GM12878 (cell line): ENCODE results near the gene DBR1. TPM values are rescaled to one million over a fixed set of nuclear protein-coding genes. Genes with fewer than 3 reads are reported as not detected.

ENCODE experiments used
- ATAC-seq: fragments of 200-7000 bp; cut with Tn5 transposase; 3 replicates; pipeline ENCODE4 v1.9.1; 2020; ENCODE audit warnings: mild to moderate bottlenecking, moderate library complexity
- BruUV-seq: library from RNA; stranded (reverse); fragments of 400-500 nt; replicated peaks from 2 replicates; lab custom pipeline; 2021; lab: Mats Ljungman, UMichigan
- CTCF ChIA-PET: fragments of 300-600 bp; sonication (Branson Sonifier 250); formaldehyde crosslinking; extraction: SDS; loops from one replicate; lab custom pipeline; 2021; ENCODE audit warnings: inconsistent platforms; lab: Yijun Ruan, JAX
- POLR2A ChIA-PET: fragments of 350-600 bp; formaldehyde crosslinking; extraction: SDS; loops from one replicate; lab custom pipeline; 2021; ENCODE audit warnings: inconsistent platforms; lab: Charles Lee
- RAD21 ChIA-PET: fragments of 300-600 bp; sonication (Branson Sonifier 250); formaldehyde crosslinking; loops from one replicate; lab custom pipeline; 2023; ENCODE audit warnings: antibody characterized with exemption; ENCODE audit not compliant: unreplicated experiment; lab: Charles Lee
- SMC1A ChIA-PET: fragments of 300-600 bp; sonication (Branson Sonifier 250); formaldehyde crosslinking; loops from one replicate; lab custom pipeline; 2023; ENCODE audit not compliant: unreplicated experiment, uncharacterized antibody; lab: Charles Lee
- DNase-seq: peaks from one replicate; pipeline ENCODE4 v3.0.0-alpha.2; 2011; ENCODE audit warnings: low read depth, low spot score
- FAIRE-seq: peaks from 3 replicates; lab custom pipeline; 2011; peaks lifted over from hg19 to GRCh38; lab: Jason Lieb, UNC
- H2AFZ ChIP-seq: 2 replicates; pipeline ENCODE4 v1.6.0; 2011; ENCODE audit warnings: low read depth, low read length, control low read depth; ENCODE audit not compliant: control insufficient read depth
- H3K27ac ChIP-seq: 2 replicates; pipeline ENCODE4 v1.5.1; 2011; ENCODE audit warnings: control low read depth; ENCODE audit not compliant: control insufficient read depth, insufficient read depth
- H3K27me3 ChIP-seq, 2 experiments: replicated peaks in 1 of 2; 2 replicates each; pipeline versions ENCODE4 v1.6.0 to v1.6.1; 2011; ENCODE audit warnings: low read length in 1 of 2; ENCODE audit not compliant: control insufficient read depth in 2 of 2, insufficient read depth in 2 of 2
- H3K36me3 ChIP-seq, 2 experiments: 2 replicates each; pipeline ENCODE4 v1.5.1; 2011; ENCODE audit warnings: low read length in 1 of 2; ENCODE audit not compliant: control insufficient read depth in 2 of 2, insufficient read depth in 2 of 2
- H3K4me1 ChIP-seq: 2 replicates; pipeline ENCODE4 v1.6.1; 2011; ENCODE audit warnings: mild to moderate bottlenecking, low read length, moderate library complexity, mixed read lengths; ENCODE audit not compliant: control insufficient read depth, insufficient read depth
- H3K4me2 ChIP-seq: 2 replicates; pipeline ENCODE4 v1.6.0; 2011; ENCODE audit warnings: control low read depth; ENCODE audit not compliant: control insufficient read depth, insufficient read depth
- H3K4me3 ChIP-seq: fragments of 200-600 bp; sonication (generic); 2 replicates; pipeline ENCODE4 v1.5.1; 2016
- H3K79me2 ChIP-seq: 2 replicates; pipeline ENCODE4 v1.6.0; 2011; ENCODE audit warnings: low read length; ENCODE audit not compliant: control insufficient read depth, insufficient read depth
- H3K9ac ChIP-seq: 2 replicates; pipeline ENCODE4 v1.8.0; 2011; ENCODE audit warnings: low read length, control low read depth, mixed read lengths; ENCODE audit not compliant: control insufficient read depth, insufficient read depth
- H3K9me3 ChIP-seq: replicated peaks from 3 replicates; pipeline ENCODE4 v1.5.1; 2011; ENCODE audit warnings: mild to moderate bottlenecking, low read length; ENCODE audit not compliant: control insufficient read depth, insufficient read depth
- H4K20me1 ChIP-seq: 2 replicates; pipeline ENCODE4 v1.6.0; 2011; ENCODE audit not compliant: control insufficient read depth, insufficient read depth
- CBX5 ChIP-seq: sonication (generic); IDR thresholded peaks from 2 replicates; pipeline ENCODE4 v1.6.1; 2016; ENCODE audit warnings: low read depth, moderate library complexity, mild to moderate bottlenecking, inconsistent platforms
- GATAD2B ChIP-seq: fragments of 450-650 bp; conservative IDR thresholded peaks from 2 replicates; pipeline ENCODE4 v1.6.1; 2017; ENCODE audit warnings: low read depth, mild to moderate bottlenecking, moderate library complexity
- HDAC6 ChIP-seq: fragments of 200-600 bp; sonication (generic); IDR thresholded peaks from one replicate; pipeline ENCODE4 v1.8.0; 2017; ENCODE audit warnings: antibody characterized with exemption; ENCODE audit not compliant: unreplicated experiment
- KAT2A ChIP-seq: conservative IDR thresholded peaks from 2 replicates; pipeline ENCODE4 v1.6.1; 2011; ENCODE audit warnings: low read depth, low read length; ENCODE audit not compliant: control insufficient read depth
- NFIC ChIP-seq: IDR thresholded peaks from 2 replicates; pipeline ENCODE4 v1.6.1; 2012; ENCODE audit warnings: low read depth, mild to moderate bottlenecking, inconsistent platforms, low read length, moderate library complexity
- NFXL1 ChIP-seq: fragments of 450-650 bp; IDR thresholded peaks from 2 replicates; pipeline ENCODE4 v1.6.1; 2017; ENCODE audit warnings: antibody characterized with exemption, mild to moderate bottlenecking, borderline replicate concordance
- POLR2AphosphoS2 ChIP-seq: IDR thresholded peaks from 2 replicates; pipeline ENCODE4 v1.6.1; 2011; ENCODE audit warnings: low read depth, mild to moderate bottlenecking, low read length, improper control_type of control experiment, moderate library complexity
- SMC3 ChIP-seq: IDR thresholded peaks from 2 replicates; pipeline ENCODE4 v1.6.1; 2011; ENCODE audit warnings: low read length, improper control_type of control experiment, borderline replicate concordance
- SP1 ChIP-seq: IDR thresholded peaks from one replicate; pipeline ENCODE4 v1.6.1; 2011; ENCODE audit warnings: low read depth, low read length
- SUPT20H ChIP-seq: IDR thresholded peaks from 2 replicates; pipeline ENCODE4 v1.6.1; 2011; ENCODE audit warnings: low read depth, mild to moderate bottlenecking, low read length, moderate library complexity, borderline replicate concordance; ENCODE audit not compliant: control insufficient read depth
- WRNIP1 ChIP-seq: IDR thresholded peaks from 2 replicates; pipeline ENCODE4 v1.6.1; 2011; ENCODE audit warnings: low read depth, low read length, improper control_type of control experiment, borderline replicate concordance
- ZZZ3 ChIP-seq: IDR thresholded peaks from 2 replicates; pipeline ENCODE4 v1.6.1; 2011; ENCODE audit warnings: low read depth; ENCODE audit not compliant: control insufficient read depth, insufficient read length
- WGBS: methylation state at CpG from one replicate; pipeline ENCODE4 v1.1.6; 2016; ENCODE audit warnings: low lambda C conversion rate; ENCODE audit not compliant: insufficient replicate concordance, insufficient coverage; ENCODE audit errors: missing lambda C conversion rate; 5-methylcytosine and 5-hydroxymethylcytosine counted together
- in situ Hi-C: fragments of 300-500 bp; cut with MboI; formaldehyde crosslinking; loops from 9 replicates; pipeline ENCODE4 v1.14.3; 2018; ENCODE audit warnings: mixed read lengths
- intact Hi-C: fragments of 100-400 bp; cut with micrococcal nuclease; formaldehyde crosslinking; loops from one replicate; pipeline ENCODE4 v1.14.2; 2022; ENCODE audit not compliant: unreplicated experiment
- polyA plus RNA-seq, 11 experiments: library from polyadenylated mRNA; depleted of rRNA in 4 of 11; unstranded in 6 of 11; stranded (reverse) in 5 of 11; fragments of >200 nt; fragmentation: Nextera tagmentation in 4 of 11; fragmentation: Illumina TruSeq in 1 of 11; extraction: Ambion mirVana in 4 of 11; extraction: Trizol in 1 of 11; gene quantifications; 1 replicate in 1 of 11; 2 replicates in 10 of 11; pipeline versions ENCODE4 v1.2.1 to v1.2.3, GENCODE V29; 2011 to 2016; ENCODE audit warnings: inconsistent platforms in 2 of 11, missing spikeins in 2 of 11, low read depth in 1 of 11
- total RNA-seq, 4 experiments: library from RNA; depleted of rRNA in 3 of 4; stranded (reverse); fragments of >200 nt in 3 of 4; fragmentation: Illumina TruSeq in 1 of 4; extraction: Trizol in 1 of 4; gene quantifications; 2 replicates each; pipeline versions ENCODE4 v1.2.1 to v1.2.3, GENCODE V29; 2013 to 2021
- TF ChIP-seq, protein P1 (sequence below): IDR thresholded peaks from 2 replicates; pipeline ENCODE4 v1.6.1; 2012; ENCODE audit warnings: low read depth, low read length, improper control_type of control experiment
- TF ChIP-seq, protein P2 (sequence below): fragments of 450-650 bp; formaldehyde crosslinking; IDR thresholded peaks from 2 replicates; pipeline ENCODE4 v1.4.0; 2022; ENCODE audit warnings: mild to moderate bottlenecking, moderate library complexity
- TF ChIP-seq, protein P3 (sequence below): fragments of 450-650 bp; IDR thresholded peaks from 2 replicates; pipeline ENCODE4 v1.6.1; 2017; ENCODE audit warnings: mild to moderate bottlenecking, low read depth, inconsistent platforms; ENCODE audit not compliant: poor library complexity, severe bottlenecking

Gene DBR1
- total and polyA plus RNA-seq, 10 of the 15 experiments (the other 5 are each of a cell fraction or from before 2014, with no cell fraction given), result 4.1 to 17.3 (median 15.8) TPM

DNA sequence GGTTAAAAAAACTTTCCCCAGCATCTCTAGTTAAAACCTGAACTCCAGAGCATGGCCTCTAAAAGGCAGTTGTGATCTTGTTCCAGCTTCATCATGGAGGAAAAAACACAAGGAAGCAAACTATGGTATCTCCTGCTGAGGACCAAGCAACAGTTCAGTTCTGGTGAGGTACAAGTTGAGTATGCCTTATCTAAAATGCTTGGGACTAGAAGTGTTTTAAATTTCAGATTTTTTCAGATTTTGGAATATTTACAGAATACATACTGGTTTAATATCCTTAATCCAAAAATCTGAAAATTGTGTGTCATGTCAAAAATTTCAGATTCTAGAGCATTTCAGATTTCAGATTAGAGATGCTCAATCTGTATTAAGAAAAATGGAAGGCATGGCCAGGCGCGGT is 9.7 kb downstream of the DBR1 start (continued):
- TF ChIP-seq WRNIP1 (no peak), HDAC6 (no peak), KAT2A (no peak)
- TF ChIP-seq, protein P1, sequence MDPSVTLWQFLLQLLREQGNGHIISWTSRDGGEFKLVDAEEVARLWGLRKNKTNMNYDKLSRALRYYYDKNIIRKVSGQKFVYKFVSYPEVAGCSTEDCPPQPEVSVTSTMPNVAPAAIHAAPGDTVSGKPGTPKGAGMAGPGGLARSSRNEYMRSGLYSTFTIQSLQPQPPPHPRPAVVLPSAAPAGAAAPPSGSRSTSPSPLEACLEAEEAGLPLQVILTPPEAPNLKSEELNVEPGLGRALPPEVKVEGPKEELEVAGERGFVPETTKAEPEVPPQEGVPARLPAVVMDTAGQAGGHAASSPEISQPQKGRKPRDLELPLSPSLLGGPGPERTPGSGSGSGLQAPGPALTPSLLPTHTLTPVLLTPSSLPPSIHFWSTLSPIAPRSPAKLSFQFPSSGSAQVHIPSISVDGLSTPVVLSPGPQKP, result no peak

DNA sequence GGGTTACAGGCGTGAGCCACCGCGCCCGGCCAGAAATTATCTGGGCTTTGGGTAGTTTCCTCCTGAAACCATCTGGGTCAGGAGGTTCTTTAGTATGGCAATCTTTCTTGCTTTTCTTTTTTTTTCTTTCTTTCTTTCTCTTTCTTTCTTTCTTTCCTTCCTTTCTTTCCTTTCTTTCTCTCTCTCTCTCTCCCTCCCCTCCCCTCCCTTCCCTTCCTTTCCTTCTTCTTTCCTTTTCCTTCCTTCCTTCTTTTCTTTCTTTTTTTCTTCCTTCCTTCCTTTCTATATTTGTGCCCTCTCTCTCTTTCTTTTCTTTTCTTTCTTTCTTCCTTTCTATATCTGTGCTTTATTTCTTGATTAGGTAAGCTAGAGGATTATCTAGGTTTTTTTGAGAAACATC is 17.0 kb downstream of the DBR1 start:
- SMC1A ChIA-PET, result interaction anchor here (0.6 kb wide), 1 partner anchor 22 kb away, joined by 3 read pairs; no protein-coding TSS in a partner anchor
- POLR2A ChIA-PET, result no interaction called here
- no peak for TF ChIP-seq GATAD2B
- no peak for TF ChIP-seq CBX5
- TF ChIP-seq SP1, result no peak
- no peak for TF ChIP-seq NFIC
- no peak for TF ChIP-seq SUPT20H
- TF ChIP-seq SMC3, result no peak
- TF ChIP-seq, protein P2, sequence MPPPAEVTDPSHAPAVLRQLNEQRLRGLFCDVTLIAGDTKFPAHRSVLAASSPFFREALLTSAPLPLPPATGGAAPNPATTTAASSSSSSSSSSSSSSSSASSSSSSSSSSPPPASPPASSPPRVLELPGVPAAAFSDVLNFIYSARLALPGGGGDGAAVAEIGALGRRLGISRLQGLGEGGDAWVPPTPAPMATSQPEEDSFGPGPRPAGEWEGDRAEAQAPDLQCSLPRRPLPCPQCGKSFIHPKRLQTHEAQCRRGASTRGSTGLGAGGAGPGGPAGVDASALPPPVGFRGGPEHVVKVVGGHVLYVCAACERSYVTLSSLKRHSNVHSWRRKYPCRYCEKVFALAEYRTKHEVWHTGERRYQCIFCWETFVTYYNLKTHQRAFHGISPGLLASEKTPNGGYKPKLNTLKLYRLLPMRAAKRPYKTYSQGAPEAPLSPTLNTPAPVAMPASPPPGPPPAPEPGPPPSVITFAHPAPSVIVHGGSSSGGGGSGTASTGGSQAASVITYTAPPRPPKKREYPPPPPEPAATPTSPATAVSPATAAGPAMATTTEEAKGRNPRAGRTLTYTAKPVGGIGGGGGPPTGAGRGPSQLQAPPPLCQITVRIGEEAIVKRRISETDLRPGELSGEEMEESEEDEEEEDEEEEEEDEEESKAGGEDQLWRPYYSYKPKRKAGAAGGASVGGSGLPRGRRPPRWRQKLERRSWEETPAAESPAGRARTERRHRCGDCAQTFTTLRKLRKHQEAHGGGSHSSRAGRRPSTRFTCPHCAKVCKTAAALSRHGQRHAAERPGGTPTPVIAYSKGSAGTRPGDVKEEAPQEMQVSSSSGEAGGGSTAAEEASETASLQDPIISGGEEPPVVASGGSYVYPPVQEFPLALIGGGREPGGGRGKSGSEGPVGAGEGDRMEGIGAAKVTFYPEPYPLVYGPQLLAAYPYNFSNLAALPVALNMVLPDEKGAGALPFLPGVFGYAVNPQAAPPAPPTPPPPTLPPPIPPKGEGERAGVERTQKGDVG (CRISPR knock-in tag), result no peak
- TF ChIP-seq, protein P3, sequence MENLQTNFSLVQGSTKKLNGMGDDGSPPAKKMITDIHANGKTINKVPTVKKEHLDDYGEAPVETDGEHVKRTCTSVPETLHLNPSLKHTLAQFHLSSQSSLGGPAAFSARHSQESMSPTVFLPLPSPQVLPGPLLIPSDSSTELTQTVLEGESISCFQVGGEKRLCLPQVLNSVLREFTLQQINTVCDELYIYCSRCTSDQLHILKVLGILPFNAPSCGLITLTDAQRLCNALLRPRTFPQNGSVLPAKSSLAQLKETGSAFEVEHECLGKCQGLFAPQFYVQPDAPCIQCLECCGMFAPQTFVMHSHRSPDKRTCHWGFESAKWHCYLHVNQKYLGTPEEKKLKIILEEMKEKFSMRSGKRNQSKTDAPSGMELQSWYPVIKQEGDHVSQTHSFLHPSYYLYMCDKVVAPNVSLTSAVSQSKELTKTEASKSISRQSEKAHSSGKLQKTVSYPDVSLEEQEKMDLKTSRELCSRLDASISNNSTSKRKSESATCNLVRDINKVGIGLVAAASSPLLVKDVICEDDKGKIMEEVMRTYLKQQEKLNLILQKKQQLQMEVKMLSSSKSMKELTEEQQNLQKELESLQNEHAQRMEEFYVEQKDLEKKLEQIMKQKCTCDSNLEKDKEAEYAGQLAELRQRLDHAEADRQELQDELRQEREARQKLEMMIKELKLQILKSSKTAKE, result no peak
- TF ChIP-seq NFXL1, result no peak
- TF ChIP-seq ZZZ3, result no peak
- TF ChIP-seq POLR2AphosphoS2, result no peak
- FAIRE-seq (no peak), DNase-seq (no peak), ATAC-seq (no peak)
- BruUV-seq, result no TSS peak
- Histone ChIP-seq H2AFZ (no peak overlapping the region), H4K20me1 (no peaks in the 10 kb centered on the region), H3K4me1 (no peaks in the 10 kb centered on the region), H3K27ac (no peak overlapping the region), H3K79me2 (no peaks in the 10 kb centered on the region), H3K9me3 (no peaks in the 10 kb centered on the region), H3K9ac (no peak overlapping the region), H3K4me3 (no peak overlapping the region), H3K36me3 (no peaks in the 10 kb centered on the region), H3K27me3 (no peaks in the 10 kb centered on the region), H3K4me2 (no peak overlapping the region)
- intact Hi-C loops, result no loop called here
- WGBS, result 97% methylated on average over 4 of the region's 4 CpGs
- CTCF ChIA-PET, result interaction anchor here (0.6 kb wide), 1 partner anchor 537 kb away, joined by 3 read pairs; no protein-coding TSS in a partner anchor
- in situ Hi-C loops, result no loop called here
- RAD21 ChIA-PET, result no interaction called here
